GM12878 (cell line): ENCODE data around the gene PSMB8. TPM values are rescaled to one million over a fixed set of nuclear protein-coding genes. Genes with fewer than 3 reads are reported as not detected.

ENCODE experiments used
- ATAC-seq: fragments of 200-7000 bp; cut with Tn5 transposase; 3 replicates; pipeline ENCODE4 v1.9.1; 2020; ENCODE audit warnings: mild to moderate bottlenecking, moderate library complexity
- BruUV-seq: library from RNA; stranded (reverse); fragments of 400-500 nt; replicated peaks from 2 replicates; lab custom pipeline; 2021; lab: Mats Ljungman, UMichigan
- CTCF ChIA-PET: fragments of 300-600 bp; sonication (Branson Sonifier 250); formaldehyde crosslinking; extraction: SDS; loops from one replicate; lab custom pipeline; 2021; ENCODE audit warnings: inconsistent platforms; lab: Yijun Ruan, JAX
- POLR2A ChIA-PET: fragments of 350-600 bp; formaldehyde crosslinking; extraction: SDS; loops from one replicate; lab custom pipeline; 2021; ENCODE audit warnings: inconsistent platforms; lab: Charles Lee
- RAD21 ChIA-PET: fragments of 300-600 bp; sonication (Branson Sonifier 250); formaldehyde crosslinking; loops from one replicate; lab custom pipeline; 2023; ENCODE audit warnings: antibody characterized with exemption; ENCODE audit not compliant: unreplicated experiment; lab: Charles Lee
- SMC1A ChIA-PET: fragments of 300-600 bp; sonication (Branson Sonifier 250); formaldehyde crosslinking; loops from one replicate; lab custom pipeline; 2023; ENCODE audit not compliant: unreplicated experiment, uncharacterized antibody; lab: Charles Lee
- DNase-seq: peaks from one replicate; pipeline ENCODE4 v3.0.0-alpha.2; 2011; ENCODE audit warnings: low read depth, low spot score
- FAIRE-seq: peaks from 3 replicates; lab custom pipeline; 2011; peaks lifted over from hg19 to GRCh38; lab: Jason Lieb, UNC
- H2AFZ ChIP-seq: 2 replicates; pipeline ENCODE4 v1.6.0; 2011; ENCODE audit warnings: low read depth, low read length, control low read depth; ENCODE audit not compliant: control insufficient read depth
- H3K27ac ChIP-seq: 2 replicates; pipeline ENCODE4 v1.5.1; 2011; ENCODE audit warnings: control low read depth; ENCODE audit not compliant: control insufficient read depth, insufficient read depth
- H3K27me3 ChIP-seq, 2 experiments: replicated peaks in 1 of 2; 2 replicates each; pipeline versions ENCODE4 v1.6.0 to v1.6.1; 2011; ENCODE audit warnings: low read length in 1 of 2; ENCODE audit not compliant: control insufficient read depth in 2 of 2, insufficient read depth in 2 of 2
- H3K36me3 ChIP-seq, 2 experiments: 2 replicates each; pipeline ENCODE4 v1.5.1; 2011; ENCODE audit warnings: low read length in 1 of 2; ENCODE audit not compliant: control insufficient read depth in 2 of 2, insufficient read depth in 2 of 2
- H3K4me1 ChIP-seq: 2 replicates; pipeline ENCODE4 v1.6.1; 2011; ENCODE audit warnings: mild to moderate bottlenecking, low read length, moderate library complexity, mixed read lengths; ENCODE audit not compliant: control insufficient read depth, insufficient read depth
- H3K4me2 ChIP-seq: 2 replicates; pipeline ENCODE4 v1.6.0; 2011; ENCODE audit warnings: control low read depth; ENCODE audit not compliant: control insufficient read depth, insufficient read depth
- H3K4me3 ChIP-seq: fragments of 200-600 bp; sonication (generic); 2 replicates; pipeline ENCODE4 v1.5.1; 2016
- H3K79me2 ChIP-seq: 2 replicates; pipeline ENCODE4 v1.6.0; 2011; ENCODE audit warnings: low read length; ENCODE audit not compliant: control insufficient read depth, insufficient read depth
- H3K9ac ChIP-seq: 2 replicates; pipeline ENCODE4 v1.8.0; 2011; ENCODE audit warnings: low read length, control low read depth, mixed read lengths; ENCODE audit not compliant: control insufficient read depth, insufficient read depth
- H3K9me3 ChIP-seq: replicated peaks from 3 replicates; pipeline ENCODE4 v1.5.1; 2011; ENCODE audit warnings: mild to moderate bottlenecking, low read length; ENCODE audit not compliant: control insufficient read depth, insufficient read depth
- H4K20me1 ChIP-seq: 2 replicates; pipeline ENCODE4 v1.6.0; 2011; ENCODE audit not compliant: control insufficient read depth, insufficient read depth
- RCOR1 ChIP-seq: conservative IDR thresholded peaks from 2 replicates; pipeline ENCODE4 v1.6.1; 2012; ENCODE audit warnings: low read depth, low read length, improper control_type of control experiment
- SPI1 ChIP-seq: IDR thresholded peaks from 2 replicates; pipeline ENCODE4 v1.6.1; 2011; ENCODE audit warnings: low read depth, mild to moderate bottlenecking, low read length, moderate library complexity, borderline replicate concordance; ENCODE audit not compliant: insufficient read depth
- ZNF384 ChIP-seq: IDR thresholded peaks from 2 replicates; pipeline ENCODE4 v1.6.1; 2012; ENCODE audit warnings: low read depth, mild to moderate bottlenecking, low read length, improper control_type of control experiment, borderline replicate concordance
- WGBS: methylation state at CpG from one replicate; pipeline ENCODE4 v1.1.6; 2016; ENCODE audit warnings: low lambda C conversion rate; ENCODE audit not compliant: insufficient replicate concordance, insufficient coverage; ENCODE audit errors: missing lambda C conversion rate; 5-methylcytosine and 5-hydroxymethylcytosine counted together
- in situ Hi-C: fragments of 300-500 bp; cut with MboI; formaldehyde crosslinking; loops from 9 replicates; pipeline ENCODE4 v1.14.3; 2018; ENCODE audit warnings: mixed read lengths
- intact Hi-C: fragments of 100-400 bp; cut with micrococcal nuclease; formaldehyde crosslinking; loops from one replicate; pipeline ENCODE4 v1.14.2; 2022; ENCODE audit not compliant: unreplicated experiment
- polyA plus RNA-seq, 11 experiments: library from polyadenylated mRNA; depleted of rRNA in 4 of 11; unstranded in 6 of 11; stranded (reverse) in 5 of 11; fragments of >200 nt; fragmentation: Nextera tagmentation in 4 of 11; fragmentation: Illumina TruSeq in 1 of 11; extraction: Ambion mirVana in 4 of 11; extraction: Trizol in 1 of 11; gene quantifications; 1 replicate in 1 of 11; 2 replicates in 10 of 11; pipeline versions ENCODE4 v1.2.1 to v1.2.3, GENCODE V29; 2011 to 2016; ENCODE audit warnings: inconsistent platforms in 2 of 11, missing spikeins in 2 of 11, low read depth in 1 of 11
- total RNA-seq, 4 experiments: library from RNA; depleted of rRNA in 3 of 4; stranded (reverse); fragments of >200 nt in 3 of 4; fragmentation: Illumina TruSeq in 1 of 4; extraction: Trizol in 1 of 4; gene quantifications; 2 replicates each; pipeline versions ENCODE4 v1.2.1 to v1.2.3, GENCODE V29; 2013 to 2021

PSMB8 gene
- total and polyA plus RNA-seq, 10 of the 15 experiments (the other 5 are each of a cell fraction or from before 2014, with no cell fraction given), result 304 to 557 (median 379) TPM

GRCh38 chr6:32799168-32799567 lies 44.7 kb downstream of the PSMB8 start:
- H3K36me3 ChIP-seq, result no peaks in the 10 kb centered on the region
- in situ Hi-C loops, result no loop called here
- FAIRE-seq (no peak), DNase-seq (no peak), ATAC-seq (no peak)
- no peaks in the 10 kb centered on the region for H4K20me1 ChIP-seq
- no peaks in the 10 kb centered on the region; the same call in 1 of the 3 replicates for H3K9me3 ChIP-seq
- no peaks in the 10 kb centered on the region for H3K79me2 ChIP-seq
- POLR2A ChIA-PET, result no interaction called here
- RAD21 ChIA-PET, result interaction anchor here (1.1 to 4.3 kb wide), 6 partner anchors 10 to 186 kb away, joined by 3 to 26 read pairs (median 9); partner anchors contain the start of gene TAP2
- H3K27ac ChIP-seq, result no peak overlapping the region
- H3K9ac ChIP-seq, result no peak overlapping the region
- no peak overlapping the region for H3K4me3 ChIP-seq
- WGBS, result 92% methylated on average over 3 of the region's 3 CpGs
- no TSS peak for BruUV-seq
- H3K4me1 ChIP-seq, result peaks cover 18% of the 10 kb centered on the region
- CTCF ChIA-PET, result interaction anchor here (0.7 to 4.1 kb wide), 15 partner anchors 9 to 385 kb away, joined by 3 to 36 read pairs (median 6); partner anchors contain the start of gene TAP2
- no peak overlapping the region for H3K4me2 ChIP-seq
- intact Hi-C loops, result loop anchor here (5.0 kb wide), 1 partner anchor 552 kb away; no protein-coding TSS in a partner anchor
- SMC1A ChIA-PET, result interaction anchor here (0.6 to 7.4 kb wide), 16 partner anchors 10 to 935 kb away, joined by 3 to 53 read pairs (median 4); no protein-coding TSS in a partner anchor
- no peak overlapping the region for H2AFZ ChIP-seq
- no peaks in the 10 kb centered on the region for H3K27me3 ChIP-seq
- TF ChIP-seq RCOR1 (no peak), SPI1 (peak; percentile 40; the same call in 1 of the 2 replicates), ZNF384 (no peak)
